Cortex of kidney (tissue), 1 donor: ENCODE data around the gene CIAO1.
"Not testable (repeated sequence)": the region's sequence is repeated elsewhere in the genome, so short reads cannot be mapped to it uniquely, and the experiment has no call there.

Experiments
- DNase-seq: peaks from one replicate; lab custom pipeline; 2025; lab: John Stamatoyannopoulos, UW

Gene CIAO1

GRCh38 chr2:96276787-96277499, 10.9 kb downstream of the CIAO1 start:
- DNase-seq: no peak

GRCh38 chr2:96287273-96287856, 21.3 kb downstream of the CIAO1 start:
- no peak for DNase-seq

GRCh38 chr2:96291751-96292150, 25.7 kb downstream of the CIAO1 start:
- no peak for DNase-seq

- not testable (repeated sequence) for DNase-seq
Measured at GRCh38 chr2:96294271-96294670, 28.2 kb downstream of the CIAO1 start.

GRCh38 chr2:96296925-96297324, 30.9 kb downstream of the CIAO1 start:
- DNase-seq: no peak

GRCh38 chr2:96301865-96302264, 35.8 kb downstream of the CIAO1 start:
- no peak for DNase-seq

GRCh38 chr2:96304606-96305005, 38.6 kb downstream of the CIAO1 start:
- no peak for DNase-seq

GRCh38 chr2:96305091-96305978, 39.3 kb downstream of the CIAO1 start, which contains the start of gene SNRNP200:
TSS of gene SNRNP200 (minus strand) at chr2:96305546. CDS start at chr2:96305437, 109 bp downstream.
- DNase-seq: no peak

- no peak for DNase-seq
Measured at GRCh38 chr2:96305979-96306308, 39.9 kb downstream of the CIAO1 start.

- no peak for DNase-seq
Measured at GRCh38 chr2:96306370-96306769, 40.3 kb downstream of the CIAO1 start.

- no peak for DNase-seq
Measured at GRCh38 chr2:96308248-96308647, 42.2 kb downstream of the CIAO1 start.

- no peak for DNase-seq
Measured at GRCh38 chr2:96315005-96315399, 49.0 kb downstream of the CIAO1 start.

GRCh38 chr2:96315400-96316071, 49.5 kb downstream of the CIAO1 start:
- DNase-seq: no peak

- no peak for DNase-seq
Measured at GRCh38 chr2:96316999-96317398, 51.0 kb downstream of the CIAO1 start.

- no peak for DNase-seq
Measured at GRCh38 chr2:96317584-96317997, 51.6 kb downstream of the CIAO1 start.

GRCh38 chr2:96318723-96319122, 52.7 kb downstream of the CIAO1 start:
- DNase-seq: no peak

GRCh38 chr2:96319396-96319795, 53.4 kb downstream of the CIAO1 start:
- DNase-seq: no peak

- DNase-seq: no peak
Measured at GRCh38 chr2:96320326-96320725, 54.3 kb downstream of the CIAO1 start.

GRCh38 chr2:96320728-96321622, 55.0 kb downstream of the CIAO1 start:
- no peak for DNase-seq
